NCI-H1105 (cell line): Measurements from ENCODE around the gene IARS2.
"Not testable (repeated sequence)": the region's sequence is repeated elsewhere in the genome, so short reads cannot be mapped to it uniquely, and the experiment has no call there.

Experiments used
- DNase-seq: peaks from one replicate; lab custom pipeline; 2025; lab: John Stamatoyannopoulos, UW

IARS2 gene

DNA sequence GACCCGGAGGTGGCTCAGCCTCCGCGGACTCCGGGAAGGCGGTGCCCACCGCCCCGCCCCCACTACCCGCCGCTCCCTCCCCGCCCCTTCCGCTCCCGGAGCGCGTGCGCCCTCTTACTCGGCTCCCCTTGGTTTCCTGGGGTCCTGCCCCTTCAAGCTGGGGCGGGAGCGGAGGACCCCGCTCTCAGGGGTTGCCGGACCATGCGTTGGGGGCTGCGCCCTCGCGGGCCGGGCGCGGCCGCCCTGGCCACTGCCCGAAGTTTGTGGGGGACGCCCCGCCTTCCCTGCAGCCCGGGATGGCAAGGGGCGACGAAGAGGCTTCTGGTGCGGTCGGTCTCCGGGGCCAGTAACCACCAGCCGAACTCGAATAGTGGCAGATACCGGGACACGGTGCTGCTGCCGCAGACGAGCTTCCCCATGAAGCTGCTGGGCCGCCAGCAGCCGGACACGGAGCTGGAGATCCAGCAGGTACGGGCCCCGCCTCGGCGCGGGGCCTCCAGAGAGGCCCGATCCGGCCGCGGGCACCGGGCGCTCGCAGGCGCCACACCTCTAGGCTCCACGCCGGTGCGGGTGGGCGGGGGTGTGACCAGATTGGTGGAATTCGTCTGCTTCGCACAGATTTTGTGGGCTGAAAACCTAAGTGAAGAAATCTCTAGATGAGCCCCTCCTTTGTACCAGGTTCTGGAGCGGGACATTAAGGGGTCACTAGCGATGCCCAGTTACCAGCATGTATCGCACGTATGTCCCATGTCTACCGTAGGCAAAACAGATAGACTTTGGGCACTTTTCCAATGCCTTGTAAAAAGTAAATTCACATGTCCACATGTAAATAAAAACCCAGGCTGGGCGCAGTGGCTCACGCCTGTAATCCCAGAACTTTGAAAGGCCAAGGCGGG, at the start of gene IARS2:
TSS of gene IARS2 (plus strand) at position 117 of the 896 bp plus-strand sequence. CDS start at position 202, 85 bp downstream.
- peak; percentile 86 for DNase-seq

DNA sequence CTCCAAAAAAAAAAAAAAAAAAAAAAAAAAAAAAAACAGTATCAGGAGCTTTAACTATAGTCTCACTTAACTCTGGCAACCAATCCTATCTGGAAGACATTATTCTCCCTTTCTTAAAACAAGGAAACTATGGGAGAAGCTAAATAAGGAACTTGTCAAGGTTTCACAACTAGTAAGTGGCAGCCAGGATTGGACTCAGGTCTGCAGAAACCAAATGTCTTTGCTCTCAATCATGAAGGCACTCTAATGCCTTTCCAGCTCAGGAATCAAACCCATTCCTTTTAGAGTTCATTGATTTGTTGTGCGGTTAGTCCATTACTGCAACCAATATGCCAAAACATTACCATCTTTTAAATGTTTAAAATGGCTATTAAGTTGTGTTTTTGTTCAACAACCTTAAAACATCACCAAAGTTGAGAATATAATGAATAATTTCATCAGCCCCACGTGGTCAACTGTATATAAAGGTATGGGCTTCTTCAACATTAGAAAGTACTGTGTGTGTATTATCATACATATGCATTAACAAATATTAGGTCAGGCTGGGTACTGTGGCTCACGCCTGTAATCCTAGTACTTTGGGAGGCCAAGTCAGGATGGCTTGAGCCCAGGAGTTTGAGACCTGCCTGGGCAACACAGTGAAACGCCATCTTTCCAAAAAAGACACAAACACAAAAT, 49.1 kb upstream of the IARS2 start:
- DNase-seq: no peak

DNA sequence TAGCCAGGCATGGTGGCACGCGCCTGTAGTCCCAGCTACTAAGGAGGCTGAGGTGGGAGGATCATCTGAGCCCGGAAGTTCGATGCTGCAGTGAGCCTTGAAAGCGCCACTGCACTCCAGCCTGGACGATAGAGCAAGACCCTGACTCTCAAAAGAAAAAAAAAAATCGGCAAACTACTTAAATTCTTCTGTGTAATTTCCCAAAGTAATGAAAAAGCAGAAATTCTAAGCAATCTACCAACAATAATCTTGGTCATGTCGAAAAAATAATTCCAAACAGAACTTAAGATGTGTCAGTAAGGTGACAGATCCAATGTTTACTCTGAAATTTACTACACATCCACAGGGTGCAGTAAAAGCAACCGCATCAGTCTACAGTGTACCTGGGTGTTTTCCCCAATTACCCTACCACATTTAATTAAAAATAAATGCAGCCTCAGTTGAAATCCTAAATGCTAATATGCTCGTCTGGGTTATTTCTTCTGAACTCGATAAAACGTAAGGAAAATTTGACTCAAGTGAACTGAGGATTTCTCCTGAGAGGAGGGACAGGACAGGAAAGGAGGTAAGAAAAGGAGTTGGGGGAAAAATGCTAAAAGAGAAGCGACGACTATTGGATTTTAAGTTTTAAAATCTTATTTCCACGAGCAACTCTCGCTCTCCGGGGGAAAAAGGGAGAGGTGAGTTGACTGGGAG, 48.4 kb upstream of the IARS2 start:
- no peak for DNase-seq

DNA sequence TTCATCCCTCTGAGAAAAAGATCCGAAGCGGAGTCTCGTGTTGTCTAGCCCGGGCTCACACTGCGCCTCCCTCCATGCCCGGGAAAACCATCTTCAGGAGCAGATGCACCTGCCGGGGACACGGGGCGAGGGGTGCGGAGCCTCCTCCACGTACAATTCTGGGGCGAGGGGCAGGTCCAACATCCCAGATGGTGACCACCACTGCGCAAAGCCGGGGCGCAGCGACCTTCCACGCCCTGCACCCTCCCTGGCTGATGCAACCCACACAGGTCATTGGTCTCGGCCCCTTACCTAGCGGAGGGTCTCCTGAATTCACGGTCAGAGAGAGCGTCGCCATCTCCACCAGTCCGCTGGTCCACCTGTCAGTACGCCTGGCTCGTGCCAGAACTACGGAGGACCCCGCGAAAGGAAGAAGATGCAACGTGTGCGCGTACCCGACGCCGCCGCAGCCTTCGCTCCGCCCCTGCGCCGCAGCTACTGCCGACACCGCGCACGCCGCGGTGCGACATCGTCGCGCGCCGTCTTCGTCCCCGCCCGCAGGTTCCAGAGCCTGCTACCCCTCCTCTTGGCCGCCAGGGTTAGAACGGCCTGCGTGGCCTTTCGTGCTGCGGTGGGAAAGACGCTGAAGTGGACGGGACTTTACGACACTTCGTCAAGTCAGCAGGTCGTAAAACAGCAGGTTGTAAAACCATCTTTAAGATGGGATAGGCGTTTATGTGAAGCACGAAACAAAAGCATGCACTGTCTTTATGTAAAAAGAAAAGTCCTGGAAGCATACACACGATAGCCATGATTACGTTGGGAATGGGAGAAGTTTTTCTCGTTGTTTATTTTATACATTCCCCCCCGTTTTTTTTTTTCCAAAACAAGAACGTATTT, 47.6 kb upstream of the IARS2 start, which contains the start of gene EPRS1:
TSS of gene EPRS1 (minus strand) at position 454 of the 879 bp plus-strand sequence. CDS start at position 337, 117 bp downstream.
- peak; percentile 98 for DNase-seq

DNA sequence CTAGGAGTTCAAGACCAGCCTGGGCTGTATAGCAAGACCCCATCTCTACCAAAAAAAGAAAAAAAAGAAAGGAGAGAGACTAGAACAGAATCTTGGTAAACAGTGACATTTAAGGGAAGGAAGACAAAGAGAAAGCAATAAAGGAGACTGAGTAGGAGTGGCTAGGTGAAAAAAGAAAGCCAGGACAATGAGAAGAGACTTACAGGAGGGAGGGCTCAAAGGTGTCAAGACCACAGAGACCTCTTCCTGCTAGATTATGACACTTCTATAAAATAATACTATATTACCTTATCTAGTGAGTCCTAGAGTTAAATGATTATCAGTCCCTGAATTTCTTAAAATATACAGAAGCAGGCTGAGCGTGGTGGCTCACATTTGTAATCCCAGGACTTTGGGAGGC, 37.6 kb upstream of the IARS2 start:
- DNase-seq: no peak

DNA sequence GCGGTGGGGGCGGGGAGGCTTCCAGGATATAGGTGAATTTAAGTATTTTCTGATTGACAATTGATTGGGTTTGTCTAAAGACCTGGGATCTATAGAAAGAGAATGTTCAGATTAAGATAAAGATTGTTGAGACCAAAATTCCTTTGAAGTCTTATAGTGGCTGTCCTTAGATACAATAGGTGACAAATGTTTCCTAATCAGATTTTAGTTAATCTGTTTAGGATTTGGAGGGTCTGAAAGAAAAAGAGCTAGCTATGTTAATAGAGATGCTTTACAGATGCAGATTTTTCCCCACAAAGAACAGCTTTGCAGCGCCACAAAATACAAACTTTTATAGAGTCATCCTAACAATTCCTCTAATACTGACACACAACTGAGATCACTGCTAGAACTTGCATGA, 33.1 kb upstream of the IARS2 start:
- DNase-seq: no peak

DNA sequence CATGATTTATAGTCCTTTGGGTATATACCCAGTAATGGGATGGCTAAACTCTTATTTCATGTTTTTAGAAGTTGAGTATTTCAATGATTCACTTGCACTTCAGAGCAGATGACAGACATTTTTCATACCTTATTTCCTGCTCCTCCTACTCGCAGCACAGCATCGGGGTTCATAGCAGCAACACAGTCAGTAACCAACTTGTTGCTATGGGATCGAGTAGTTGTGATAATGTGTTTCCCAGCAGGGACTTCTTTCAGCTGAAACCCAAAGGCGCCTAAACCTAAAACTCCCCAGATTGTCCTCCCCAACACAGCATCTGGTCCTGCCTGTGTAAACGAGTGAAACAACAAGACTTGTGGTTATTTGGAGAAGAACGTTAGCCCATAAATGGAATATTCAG, 31.3 kb upstream of the IARS2 start:
- DNase-seq: no peak

DNA sequence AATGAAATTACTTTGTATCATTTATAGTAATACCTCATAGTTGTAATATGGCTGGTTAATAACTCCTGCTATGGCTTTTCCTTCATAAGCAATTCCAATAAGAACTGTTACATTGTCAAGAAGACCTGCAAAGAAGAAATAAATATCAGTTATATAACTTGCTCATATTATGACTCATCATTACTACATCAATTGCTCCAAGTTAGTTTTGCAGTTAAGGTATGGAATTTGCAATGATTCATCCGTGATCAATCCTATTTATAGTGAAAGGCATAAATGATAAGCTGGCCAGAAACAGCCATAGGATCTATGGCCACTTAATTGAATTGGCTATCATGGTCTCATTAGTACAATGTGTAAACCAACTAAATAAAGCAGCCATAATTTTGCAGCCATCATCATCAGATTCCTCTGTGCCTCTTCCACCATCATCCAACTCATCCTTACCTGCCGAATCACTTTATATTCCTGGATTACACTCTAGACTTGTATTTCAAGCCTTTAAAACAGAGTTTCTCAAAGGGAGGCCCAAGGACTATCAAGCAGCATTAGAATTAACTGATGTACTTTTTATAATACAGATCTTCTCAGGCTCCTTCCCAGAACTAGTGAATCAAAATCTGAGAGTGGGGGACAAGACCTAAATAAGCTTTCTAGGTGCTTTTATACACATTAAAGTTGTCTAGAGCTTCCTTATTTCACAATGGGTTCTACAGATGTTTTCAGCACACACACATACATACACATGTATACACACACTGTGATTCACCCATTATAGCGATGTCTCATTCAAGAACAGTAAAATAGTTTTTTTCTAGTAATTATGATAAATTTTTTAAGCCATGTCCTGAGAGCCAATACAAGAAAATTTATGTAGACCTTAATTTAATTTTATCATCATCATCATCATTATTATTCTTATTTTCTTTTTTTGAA, 26.4 kb upstream of the IARS2 start:
- no peak for DNase-seq

DNA sequence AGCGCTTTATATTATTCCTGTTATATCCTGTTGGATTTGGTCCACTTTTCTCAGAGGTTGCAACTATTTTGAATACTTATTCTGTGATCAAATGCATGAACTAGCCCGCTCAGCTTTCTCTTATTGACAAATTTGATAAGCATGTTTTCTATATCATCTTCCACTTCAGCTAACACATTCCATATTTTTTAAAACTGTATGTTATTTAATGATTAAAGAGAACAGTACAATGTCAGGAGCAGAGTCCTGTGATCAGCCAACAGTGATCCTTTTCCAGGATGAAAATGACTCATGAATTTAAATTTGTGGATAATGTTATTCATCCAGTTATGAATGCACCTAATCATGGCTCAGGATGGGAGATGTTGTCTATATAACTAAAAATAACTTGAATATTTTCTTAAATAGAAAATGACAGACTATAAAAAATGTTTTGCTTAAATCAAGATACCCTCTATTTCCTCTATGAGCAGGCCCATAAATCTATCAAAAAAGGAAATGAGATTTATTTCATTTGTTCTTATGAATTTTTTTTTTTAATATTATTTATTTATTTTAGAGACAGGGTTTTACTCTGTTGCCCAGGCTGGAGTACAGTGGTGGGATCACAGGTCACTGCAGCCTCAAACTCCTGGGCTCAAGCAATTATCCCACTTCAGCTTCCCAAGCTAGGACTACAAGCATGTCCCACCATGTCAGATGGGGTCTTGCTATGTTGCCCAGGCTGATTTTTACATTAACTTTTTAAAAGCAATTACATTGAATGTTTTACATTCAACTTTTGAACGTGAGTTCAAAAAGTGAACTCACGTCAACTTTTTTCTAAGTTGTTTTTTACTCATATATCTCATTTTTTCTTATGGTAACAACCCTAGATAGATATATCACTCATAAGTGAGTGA, 16.8 kb upstream of the IARS2 start:
- no peak for DNase-seq

DNA sequence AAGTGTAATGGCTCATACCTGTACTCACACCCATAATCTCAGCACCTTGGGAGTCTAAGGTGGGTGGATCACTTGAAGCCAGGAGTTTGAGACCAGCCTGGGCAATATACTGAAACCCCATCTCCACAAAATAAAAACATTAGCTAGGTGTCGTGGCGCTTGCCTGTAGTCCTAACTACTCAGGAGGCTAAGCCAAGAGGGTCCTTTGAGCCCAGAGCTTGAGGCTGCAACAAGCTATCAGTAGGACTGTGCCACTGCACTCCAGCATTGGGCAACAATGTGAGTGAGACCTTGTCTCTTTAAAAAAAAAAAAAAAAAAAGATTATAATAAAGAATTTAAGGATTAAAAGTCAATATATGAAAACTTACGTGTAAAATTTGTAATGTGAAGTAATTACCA, 16.0 kb upstream of the IARS2 start:
- no peak for DNase-seq

DNA sequence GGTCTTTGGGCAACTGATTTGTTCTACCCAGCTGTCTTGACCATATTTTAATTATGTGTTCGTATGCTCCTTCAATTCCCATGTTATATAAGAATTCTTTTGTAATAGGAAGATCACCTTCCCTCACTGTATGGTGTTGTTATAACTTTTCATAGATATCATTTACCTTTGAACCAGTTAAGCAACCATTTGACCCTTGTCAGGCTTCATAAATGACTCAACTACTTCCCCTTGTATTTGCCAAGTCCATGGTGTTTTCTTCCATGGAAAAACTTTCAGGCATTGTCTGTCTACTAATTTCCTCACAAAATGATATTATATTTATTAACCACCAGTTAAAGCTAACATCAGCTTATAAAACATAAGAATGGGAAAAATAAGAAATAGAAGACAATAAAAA, 9.5 kb upstream of the IARS2 start:
- no peak for DNase-seq

DNA sequence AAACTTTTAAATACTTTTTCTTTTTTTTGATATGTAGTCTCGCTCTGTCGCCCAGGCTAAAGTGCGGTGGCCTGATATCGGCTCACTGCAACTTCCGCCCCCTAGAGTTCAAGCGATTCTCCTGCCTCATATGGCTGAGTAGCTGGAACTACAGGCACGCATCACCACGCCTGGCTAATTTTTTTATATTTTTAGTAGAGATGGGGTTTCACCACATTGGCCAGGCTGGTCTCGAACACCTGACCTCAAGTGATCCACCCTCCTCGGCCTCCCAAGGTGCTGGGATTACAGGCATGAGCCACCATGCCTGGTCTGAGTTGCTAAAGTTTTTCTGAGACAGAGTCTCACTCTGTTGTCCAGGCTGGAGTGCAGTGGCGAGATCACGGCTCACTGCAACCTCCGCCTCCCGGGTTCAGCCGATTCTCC, 7.7 kb upstream of the IARS2 start:
- DNase-seq: not testable (repeated sequence)

DNA sequence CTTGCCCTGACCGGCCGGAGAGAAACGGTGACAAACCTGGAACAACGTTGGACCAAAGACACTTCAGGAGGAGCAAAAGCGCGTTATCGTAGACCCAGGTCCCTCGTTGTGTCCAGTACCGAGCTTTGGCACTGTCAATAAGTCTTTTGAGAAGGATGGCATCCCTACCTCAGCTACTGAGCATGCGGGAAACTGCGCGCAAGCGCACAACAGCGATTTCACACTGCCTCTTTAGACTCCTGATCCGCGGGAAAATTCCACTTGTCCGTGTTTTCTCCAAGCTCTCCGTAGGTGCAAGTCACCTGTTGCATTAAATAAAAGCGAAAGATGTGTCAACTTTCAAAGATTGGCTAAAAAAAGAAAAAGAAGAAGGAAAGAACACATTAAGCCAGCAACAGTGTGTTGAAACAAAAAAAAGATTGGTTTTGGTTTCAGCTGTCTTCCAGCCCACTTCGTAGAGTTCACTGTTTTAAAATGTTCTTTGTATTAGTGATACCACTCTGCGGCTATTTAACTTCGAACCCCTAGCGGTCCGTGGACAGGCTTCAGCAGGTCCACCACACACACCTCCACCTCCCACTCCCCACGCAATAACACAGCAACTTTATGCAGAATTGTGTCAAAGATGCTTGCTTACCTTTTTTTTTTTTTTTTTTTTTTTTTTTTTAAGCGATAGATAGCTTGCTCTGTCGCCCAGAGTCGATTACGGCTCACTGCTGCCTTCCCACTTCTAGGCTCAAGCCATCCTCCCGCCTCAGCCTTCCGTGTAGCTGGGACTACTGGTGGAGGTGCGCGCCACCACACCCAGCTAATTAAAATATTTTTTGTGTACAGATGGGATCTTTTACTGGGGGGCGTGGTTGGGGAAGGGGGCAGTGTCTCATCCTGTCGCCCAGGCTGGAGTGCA, 4.0 kb upstream of the IARS2 start, which contains the start of gene BPNT1:
TSS of gene BPNT1 (minus strand) at position 139 of the 907 bp plus-strand sequence. CDS start 9,942 bp downstream, outside the sequence.
- DNase-seq: peak; percentile 91

DNA sequence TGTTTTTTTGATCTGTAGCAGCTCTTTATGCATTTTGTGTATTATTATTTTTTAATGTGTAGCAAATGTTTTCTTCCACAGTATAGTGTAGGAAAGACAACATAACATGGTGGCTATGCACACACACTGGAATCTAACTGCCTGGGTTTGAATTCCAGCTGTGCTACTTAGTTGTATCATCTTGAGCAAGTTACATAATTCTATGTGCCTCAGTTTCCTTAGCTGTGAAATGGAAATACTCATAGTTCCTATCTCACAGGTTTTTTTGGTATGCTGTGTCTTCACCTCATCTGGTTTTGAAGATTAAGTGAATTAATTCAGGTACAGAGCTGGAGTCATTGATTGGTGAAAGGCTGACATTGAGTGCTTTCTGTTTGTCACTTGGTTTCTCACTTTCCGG, 1.2 kb upstream of the IARS2 start:
- no peak for DNase-seq

DNA sequence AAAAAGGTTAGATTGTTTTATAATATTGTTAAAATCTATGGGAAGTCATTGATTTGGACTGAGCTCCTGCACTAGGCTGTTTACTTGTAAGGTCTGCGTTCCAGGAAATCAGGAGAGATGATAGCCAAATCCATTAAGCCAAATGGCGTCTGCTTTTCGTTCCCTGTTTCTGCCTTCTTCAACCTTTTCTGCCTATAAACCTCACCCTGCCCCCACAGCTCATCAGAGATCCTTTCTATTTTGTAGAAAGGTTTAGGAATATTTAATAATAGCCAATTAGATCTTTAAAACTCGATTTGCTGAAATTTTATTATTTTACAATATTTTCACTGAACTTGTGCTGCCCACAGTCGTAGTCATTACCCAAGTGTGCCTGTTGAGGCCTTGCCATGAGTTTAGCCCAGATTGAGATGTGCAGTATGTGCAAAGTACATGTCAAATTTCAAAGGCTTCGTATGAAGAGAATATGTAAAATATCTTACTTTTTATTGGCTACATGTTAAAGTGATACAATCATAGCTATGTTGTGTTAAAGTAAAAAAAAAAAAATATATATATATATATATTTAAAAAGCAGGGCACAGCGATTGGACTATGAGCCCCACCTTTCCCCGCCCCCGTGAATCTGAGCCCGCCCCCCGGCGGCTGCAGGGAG, 444 bp upstream of the IARS2 start:
- no peak for DNase-seq

DNA sequence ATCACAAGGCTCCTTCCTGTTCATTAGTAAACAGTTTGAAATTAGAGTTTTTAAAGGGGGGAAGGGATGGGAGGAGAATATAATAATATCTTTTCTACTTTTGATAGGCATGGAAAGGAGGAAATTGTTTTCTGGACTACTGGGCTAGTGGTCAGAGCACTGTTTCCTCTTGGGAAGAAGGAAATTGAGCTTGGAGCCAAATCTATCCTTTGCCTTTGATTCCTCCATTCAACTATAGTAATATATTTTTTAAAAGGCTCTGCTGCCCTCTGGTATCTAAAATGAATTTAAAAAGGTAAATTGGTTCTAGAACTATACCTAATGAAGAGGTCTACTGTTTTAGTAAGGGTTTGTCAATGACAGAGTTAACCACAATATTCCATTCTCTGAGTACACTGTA, 5.9 kb downstream of the IARS2 start:
- no peak for DNase-seq

DNA sequence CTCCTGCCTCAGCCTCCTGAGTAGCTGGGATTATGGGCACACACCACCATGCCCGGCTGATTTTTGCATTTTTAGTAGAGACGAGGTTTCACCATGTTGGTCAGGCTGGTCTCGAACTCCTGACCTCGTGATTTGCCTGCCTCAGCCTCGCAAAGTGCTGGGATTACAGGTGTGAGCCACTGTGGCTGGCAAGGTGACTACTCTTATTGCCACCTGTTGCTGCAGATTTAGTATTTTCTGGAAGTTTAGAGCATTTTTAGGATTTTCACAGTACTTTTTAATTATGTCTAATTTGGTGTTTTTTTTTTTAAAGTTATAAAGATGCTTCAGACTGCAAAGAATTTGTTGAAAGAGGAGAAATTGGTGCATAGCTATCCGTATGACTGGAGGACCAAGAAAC, 16.5 kb downstream of the IARS2 start:
- not testable (repeated sequence) for DNase-seq

DNA sequence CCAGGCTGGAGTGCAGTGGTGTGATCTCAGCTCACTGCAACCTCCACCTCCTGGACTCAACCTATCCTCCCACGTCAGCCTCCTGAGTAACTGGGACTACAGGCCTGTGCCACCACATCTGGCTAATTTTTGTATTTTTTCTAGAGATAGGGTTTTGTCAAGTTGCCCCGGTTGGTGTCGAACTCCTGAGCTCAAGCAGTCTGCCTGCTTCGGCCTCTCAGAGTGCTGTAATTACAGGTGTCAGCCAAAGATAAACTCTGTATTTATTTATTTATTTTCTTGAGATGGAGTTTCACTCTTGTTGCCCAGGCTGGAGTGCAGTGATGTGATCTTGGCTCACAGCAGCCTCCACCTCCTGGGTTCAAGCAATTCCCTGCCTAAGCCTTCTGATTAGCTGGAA, 18.7 kb downstream of the IARS2 start:
- not testable (repeated sequence) for DNase-seq
